Thyroid gland (tissue), 4 donors: ENCODE data around the gene KPTN.
"Not testable (repeated sequence)": the region's sequence is repeated elsewhere in the genome, so short reads cannot be mapped to it uniquely, and the experiment has no call there.

Source experiments
- POLR2A ChIP-seq, 2 donors: fragments of 450-650 bp; IDR thresholded peaks; one replicate each; pipeline ENCODE4 v1.6.1; 2017; ENCODE audit warnings: antibody characterized with exemption in 2 of 2, mild to moderate bottlenecking in 2 of 2, moderate library complexity in 1 of 2
- TF ChIP-seq, protein P1 (sequence below), 6 experiments: fragments of 200-600 bp in 3 of 6; fragments of 450-650 bp in 3 of 6; sonication (generic) in 3 of 6; IDR thresholded peaks; one replicate each; pipeline ENCODE4 v1.5.1; 2016 to 2019; ENCODE audit warnings: antibody characterized with exemption in 6 of 6, mild to moderate bottlenecking in 2 of 6, inconsistent platforms in 1 of 6, moderate library complexity in 1 of 6

DNA sequence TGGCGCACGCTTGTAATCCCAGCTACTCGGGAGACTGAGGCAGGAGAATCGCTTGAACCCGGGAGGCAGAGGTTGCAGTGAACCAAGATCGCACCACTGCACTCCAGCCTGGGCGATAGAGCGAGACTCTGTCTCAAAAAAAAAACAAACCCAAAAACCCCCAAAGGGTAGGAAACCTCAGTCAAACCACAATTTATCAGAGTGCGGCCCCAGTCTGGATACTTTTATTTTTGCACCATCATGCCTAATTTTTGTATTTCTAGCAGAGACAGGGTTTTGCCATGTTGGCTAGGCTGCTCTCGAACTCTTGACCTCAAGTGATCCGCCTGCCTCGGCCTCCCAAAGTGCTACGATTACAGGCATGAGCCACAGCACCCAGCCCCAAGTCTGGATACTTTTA is 2.2 kb upstream of the KPTN start:
- TF ChIP-seq, protein P1, sequence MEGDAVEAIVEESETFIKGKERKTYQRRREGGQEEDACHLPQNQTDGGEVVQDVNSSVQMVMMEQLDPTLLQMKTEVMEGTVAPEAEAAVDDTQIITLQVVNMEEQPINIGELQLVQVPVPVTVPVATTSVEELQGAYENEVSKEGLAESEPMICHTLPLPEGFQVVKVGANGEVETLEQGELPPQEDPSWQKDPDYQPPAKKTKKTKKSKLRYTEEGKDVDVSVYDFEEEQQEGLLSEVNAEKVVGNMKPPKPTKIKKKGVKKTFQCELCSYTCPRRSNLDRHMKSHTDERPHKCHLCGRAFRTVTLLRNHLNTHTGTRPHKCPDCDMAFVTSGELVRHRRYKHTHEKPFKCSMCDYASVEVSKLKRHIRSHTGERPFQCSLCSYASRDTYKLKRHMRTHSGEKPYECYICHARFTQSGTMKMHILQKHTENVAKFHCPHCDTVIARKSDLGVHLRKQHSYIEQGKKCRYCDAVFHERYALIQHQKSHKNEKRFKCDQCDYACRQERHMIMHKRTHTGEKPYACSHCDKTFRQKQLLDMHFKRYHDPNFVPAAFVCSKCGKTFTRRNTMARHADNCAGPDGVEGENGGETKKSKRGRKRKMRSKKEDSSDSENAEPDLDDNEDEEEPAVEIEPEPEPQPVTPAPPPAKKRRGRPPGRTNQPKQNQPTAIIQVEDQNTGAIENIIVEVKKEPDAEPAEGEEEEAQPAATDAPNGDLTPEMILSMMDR (IDR thresholded peaks at IDR 0.05): not testable (repeated sequence)
- TF ChIP-seq POLR2A (IDR thresholded peaks at IDR 0.05): not testable (repeated sequence)
